ENCODE measurements around the gene LAMA2. TPM values are rescaled to one million over a fixed set of nuclear protein-coding genes. Genes with fewer than 3 reads are reported as not detected.

LAMA2 gene
- total and polyA plus RNA-seq, 2 donors (not counting 3 experiments of a cell fraction or from before 2014, with no cell fraction given): 0.51 to 0.75 TPM

DNA sequence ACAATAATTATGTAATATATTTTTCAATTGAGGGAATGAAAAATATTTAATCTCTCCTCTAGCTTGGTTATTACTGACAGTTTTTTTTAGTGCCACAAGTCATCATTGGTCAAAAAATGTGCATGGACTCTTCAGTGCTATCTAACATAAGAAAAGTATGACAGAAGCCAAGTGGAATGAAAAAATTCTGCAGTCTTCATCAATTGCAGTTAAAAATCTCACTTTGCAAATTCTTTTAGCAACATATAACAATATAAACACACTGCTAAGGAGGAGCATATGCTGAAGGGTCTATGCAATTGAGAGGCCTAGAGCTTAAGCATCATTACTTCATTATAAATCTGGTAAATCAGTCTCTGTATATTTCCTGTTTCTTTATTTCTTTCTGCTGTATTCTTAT is 652.0 kb downstream of the LAMA2 start:
- H3K27ac ChIP-seq (ENCODE audit: insufficient read depth, low read depth, low read length): no peak overlapping the region
- no peak overlapping the region for H3K4me2 ChIP-seq (ENCODE audit: insufficient read depth, low read length)
- no peaks in the 10 kb centered on the region for H3K9me3 ChIP-seq (replicated peaks; ENCODE audit: control insufficient read depth, insufficient read depth, low read length)
- no peaks in the 10 kb centered on the region for H3K9me1 ChIP-seq (replicated peaks; ENCODE audit: control insufficient read depth, extremely low read depth, insufficient read depth, low read length)
- DNase-seq (ENCODE audit: low read depth, low spot score): no peak
- no peaks in the 10 kb centered on the region for H3K4me1 ChIP-seq (ENCODE audit: control insufficient read depth, extremely low read depth, insufficient read depth, low read length)
- intact Hi-C loops (cut with micrococcal nuclease) (no loop called here), dilution Hi-C loops (cut with MboI; ENCODE audit: extremely low pct_ligation_motif_present, low sequenced_read_pairs) (no loop called here)
- H3K27me3 ChIP-seq (ENCODE audit: control insufficient read depth in 2 of 2, insufficient read depth in 2 of 2, low read length in 2 of 2): no peaks in the 10 kb centered on the region
- TF ChIP-seq POLR2AphosphoS5 (IDR thresholded peaks at IDR 0.05; ENCODE audit: insufficient read depth, low read depth, low read length) (no peak), JUN (IDR thresholded peaks at IDR 0.05; ENCODE audit: borderline replicate concordance, insufficient read depth, insufficient read length, low read depth) (no peak), MYC (IDR thresholded peaks at IDR 0.05; ENCODE audit: low read depth, low read length) (no peak), GATA2 (IDR thresholded peaks at IDR 0.05; ENCODE audit: insufficient read depth, insufficient read length, low read depth, low read length) (no peak), MAX (IDR thresholded peaks at IDR 0.05; ENCODE audit: insufficient read depth, insufficient read length) (no peak), POLR2A (IDR thresholded peaks at IDR 0.05; ENCODE audit: low read depth, low read length) (no peak), EZH2 (IDR thresholded peaks at IDR 0.05; ENCODE audit: borderline replicate concordance, low read depth, low read length, severe bottlenecking) (no peak), FOS (IDR thresholded peaks at IDR 0.05; ENCODE audit: borderline replicate concordance, insufficient read depth, low read length) (no peak)
- TF ChIP-seq, protein P1, sequence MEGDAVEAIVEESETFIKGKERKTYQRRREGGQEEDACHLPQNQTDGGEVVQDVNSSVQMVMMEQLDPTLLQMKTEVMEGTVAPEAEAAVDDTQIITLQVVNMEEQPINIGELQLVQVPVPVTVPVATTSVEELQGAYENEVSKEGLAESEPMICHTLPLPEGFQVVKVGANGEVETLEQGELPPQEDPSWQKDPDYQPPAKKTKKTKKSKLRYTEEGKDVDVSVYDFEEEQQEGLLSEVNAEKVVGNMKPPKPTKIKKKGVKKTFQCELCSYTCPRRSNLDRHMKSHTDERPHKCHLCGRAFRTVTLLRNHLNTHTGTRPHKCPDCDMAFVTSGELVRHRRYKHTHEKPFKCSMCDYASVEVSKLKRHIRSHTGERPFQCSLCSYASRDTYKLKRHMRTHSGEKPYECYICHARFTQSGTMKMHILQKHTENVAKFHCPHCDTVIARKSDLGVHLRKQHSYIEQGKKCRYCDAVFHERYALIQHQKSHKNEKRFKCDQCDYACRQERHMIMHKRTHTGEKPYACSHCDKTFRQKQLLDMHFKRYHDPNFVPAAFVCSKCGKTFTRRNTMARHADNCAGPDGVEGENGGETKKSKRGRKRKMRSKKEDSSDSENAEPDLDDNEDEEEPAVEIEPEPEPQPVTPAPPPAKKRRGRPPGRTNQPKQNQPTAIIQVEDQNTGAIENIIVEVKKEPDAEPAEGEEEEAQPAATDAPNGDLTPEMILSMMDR (IDR thresholded peaks at IDR 0.05; ENCODE audit: extremely low read depth in 1 of 2, insufficient read depth in 1 of 2, low read depth in 1 of 2, low read length in 2 of 2): no peak
- H3K9ac ChIP-seq (replicated peaks; ENCODE audit: extremely low read depth, insufficient read depth, low read length): no peak overlapping the region
- no peak for FAIRE-seq
- H3K79me2 ChIP-seq (ENCODE audit: control insufficient read depth, insufficient read depth, low read length): no peaks in the 10 kb centered on the region
- H2AFZ ChIP-seq (ENCODE audit: low read depth, low read length): no peak overlapping the region
- no TSS peak for BruUV-seq (replicated peaks)
- peaks cover 3 to 13% of the 10 kb centered on the region in 2 experiments for H3K36me3 ChIP-seq (ENCODE audit: control insufficient read depth in 2 of 2, extremely low read depth in 1 of 2, insufficient read depth in 2 of 2, low read length in 2 of 2)
- ChIA-PET CTCF (interaction anchor here (1.3 kb wide), 1 partner anchor 30 kb away, joined by 3 read pairs; no protein-coding TSS in a partner anchor), POLR2A (no interaction called here)
- no peaks in the 10 kb centered on the region for H4K20me1 ChIP-seq (replicated peaks; ENCODE audit: control insufficient read depth, extremely low read depth, insufficient read depth, low read length)
- no peak overlapping the region for H3K4me3 ChIP-seq (replicated peaks in 1 of 3; ENCODE audit: insufficient read depth in 1 of 3, low read depth in 1 of 3, low read length in 3 of 3)

Measured in endothelial cell of umbilical vein (primary cell).